HG02588 (cell line): ENCODE results near the gene CCDC9.

ENCODE experiments used
- ATAC-seq: cut with Tn5 transposase; IDR thresholded peaks from one replicate; pipeline ENCODE4 v1.9.1; 2021; ENCODE audit warnings: mild to moderate bottlenecking, moderate library complexity; ENCODE audit not compliant: unreplicated experiment

The CCDC9 gene

DNA sequence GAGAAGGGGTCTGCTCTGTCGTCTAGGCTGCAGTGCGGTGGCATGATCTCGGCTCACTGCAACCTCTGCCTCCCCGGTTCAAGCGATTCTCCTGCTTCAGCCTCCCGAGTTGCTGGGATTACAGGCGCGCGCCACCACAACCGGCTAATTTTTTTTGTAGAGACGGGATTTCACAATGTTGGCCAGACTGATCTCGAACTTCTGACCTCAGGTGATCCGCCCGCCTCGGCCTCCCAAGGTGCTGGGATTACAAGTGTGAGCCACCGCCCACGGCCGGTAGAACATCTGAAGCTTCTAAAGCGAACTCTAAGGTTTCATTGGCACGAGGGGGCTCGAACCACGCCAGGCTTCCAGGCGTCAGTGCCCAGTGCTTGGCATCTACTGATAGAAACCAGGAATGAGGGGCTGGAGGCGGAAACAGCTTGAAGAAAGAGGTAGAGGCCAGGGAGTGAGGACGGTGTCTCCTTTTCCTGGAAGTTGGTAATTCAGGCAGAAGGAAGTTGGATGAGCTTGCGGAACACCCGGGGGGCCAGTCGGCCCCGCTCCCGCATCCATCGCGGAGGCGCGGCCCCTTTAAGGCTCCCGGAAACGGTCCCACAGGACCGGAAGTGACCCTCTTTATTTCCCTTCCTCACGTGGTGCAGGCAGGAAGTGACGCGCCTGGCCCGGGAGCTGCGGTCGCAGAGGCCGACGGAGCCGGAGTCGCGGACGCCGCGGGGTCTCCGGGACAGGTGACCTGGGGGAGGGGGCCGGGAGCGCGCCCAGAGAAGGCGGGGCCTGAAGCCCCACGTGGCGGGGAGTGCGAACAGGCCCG lies at the start of gene CCDC9:
Gene CCDC9, plus strand, starts transcription at position 647 of the 814 bp plus-strand sequence. CDS start 1,876 bp downstream, outside the sequence.
- peak; percentile 52 for ATAC-seq

DNA sequence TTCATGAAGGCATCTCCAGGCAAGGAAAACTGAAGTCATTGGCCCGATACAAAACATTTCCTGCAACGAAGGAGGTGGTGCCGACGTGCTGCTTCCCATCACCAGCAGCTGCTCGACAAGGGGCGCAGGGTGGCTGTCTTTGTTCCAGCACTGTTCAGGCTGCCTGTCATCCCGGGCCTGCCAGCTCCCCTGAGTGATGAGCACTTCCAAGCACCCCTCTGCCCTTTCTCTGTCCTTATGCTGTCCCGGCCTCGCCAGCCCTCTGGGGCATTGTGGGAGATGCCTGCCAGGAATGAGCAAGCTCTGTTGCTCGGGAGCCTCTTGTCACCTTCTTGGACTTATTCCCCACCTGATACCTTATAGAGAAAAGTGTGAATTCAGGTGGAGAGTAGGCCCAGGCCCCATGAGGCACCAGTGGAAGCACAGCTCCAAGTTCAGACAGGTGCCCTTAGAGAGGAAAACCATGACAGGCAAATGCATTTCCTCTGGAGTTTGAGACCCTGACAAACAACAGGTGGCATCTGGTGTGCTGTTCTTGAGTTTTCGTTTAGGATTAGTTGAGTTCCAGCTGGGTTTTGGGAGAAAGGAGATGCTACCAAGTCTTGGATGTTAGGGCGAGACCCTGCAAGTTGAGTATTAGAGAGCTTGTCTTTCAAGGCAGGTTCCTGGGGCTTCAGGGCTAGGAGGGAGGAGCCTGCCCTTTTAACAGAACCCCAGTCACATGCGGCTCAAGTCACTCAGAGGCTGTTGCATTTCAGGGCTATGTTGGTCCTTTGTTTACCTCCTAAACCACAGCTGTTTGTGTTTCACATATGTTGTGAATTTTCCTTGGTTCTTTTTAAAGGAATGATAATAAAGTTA lies 46.8 kb upstream of the CCDC9 start:
- ATAC-seq: no peak

DNA sequence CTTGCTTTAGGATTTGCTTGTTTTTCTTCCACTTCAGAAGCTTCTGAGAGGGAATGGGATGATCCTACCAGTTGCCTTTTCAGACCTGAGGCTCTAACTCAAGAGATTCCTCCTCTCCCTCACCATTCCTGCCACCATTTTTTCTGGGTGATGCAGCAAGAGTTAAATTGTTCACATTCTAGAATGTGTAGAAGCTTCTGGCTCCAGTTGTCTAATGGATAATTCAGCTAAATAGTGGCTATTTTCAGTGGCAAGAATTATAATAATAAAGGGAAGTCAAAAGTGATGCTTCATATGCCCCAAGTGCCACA lies 46.2 kb upstream of the CCDC9 start:
- ATAC-seq: no peak

DNA sequence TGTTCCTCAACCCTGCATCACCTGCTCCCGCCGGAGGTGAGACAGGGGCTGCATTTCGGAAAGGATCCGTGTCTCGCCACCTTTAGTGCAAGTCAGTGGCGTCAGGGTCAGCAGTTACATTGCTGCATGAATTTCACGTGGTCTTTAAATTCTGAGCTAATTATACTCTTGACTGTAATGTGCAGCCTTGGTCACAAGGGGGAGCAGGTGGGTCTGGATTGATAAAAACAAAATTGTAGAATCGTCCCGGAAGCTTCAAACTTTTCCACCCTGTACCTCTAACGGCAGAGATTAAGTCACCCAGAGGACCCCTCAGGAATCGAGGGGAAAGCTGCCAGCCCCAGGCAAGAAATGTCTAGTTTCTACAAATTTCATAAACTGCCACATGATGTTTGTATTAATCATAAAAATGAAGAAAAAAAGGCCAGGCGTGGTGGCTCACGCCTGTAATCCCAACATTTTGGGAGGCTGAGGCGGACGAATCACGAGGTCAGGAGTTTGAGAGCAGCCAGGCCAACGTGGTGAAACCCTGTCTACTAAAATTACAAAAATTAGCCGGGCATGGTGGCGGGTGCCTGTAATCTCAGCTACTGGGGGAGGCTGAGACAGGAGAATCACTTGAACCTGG lies 45.5 kb upstream of the CCDC9 start:
- no peak for ATAC-seq

DNA sequence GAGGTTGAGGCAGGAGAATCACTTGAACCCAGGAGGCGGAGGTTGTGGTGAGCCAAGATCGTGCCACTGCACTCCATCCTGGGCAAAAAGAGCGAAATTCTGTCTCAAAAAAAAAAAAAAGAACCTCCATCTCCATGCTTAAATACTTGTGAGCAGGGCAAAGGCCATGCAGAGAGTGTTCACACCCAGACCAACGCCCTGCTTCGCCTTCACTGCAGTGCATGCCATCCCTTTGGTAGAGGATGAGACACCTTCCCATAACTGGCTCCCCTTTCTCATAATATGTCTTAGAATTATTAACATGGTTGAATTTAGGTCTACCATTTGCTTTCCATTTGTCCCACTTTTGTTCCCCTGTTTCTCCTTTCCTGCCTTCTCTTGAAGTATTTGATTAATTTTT lies 40.7 kb upstream of the CCDC9 start:
- no peak for ATAC-seq

DNA sequence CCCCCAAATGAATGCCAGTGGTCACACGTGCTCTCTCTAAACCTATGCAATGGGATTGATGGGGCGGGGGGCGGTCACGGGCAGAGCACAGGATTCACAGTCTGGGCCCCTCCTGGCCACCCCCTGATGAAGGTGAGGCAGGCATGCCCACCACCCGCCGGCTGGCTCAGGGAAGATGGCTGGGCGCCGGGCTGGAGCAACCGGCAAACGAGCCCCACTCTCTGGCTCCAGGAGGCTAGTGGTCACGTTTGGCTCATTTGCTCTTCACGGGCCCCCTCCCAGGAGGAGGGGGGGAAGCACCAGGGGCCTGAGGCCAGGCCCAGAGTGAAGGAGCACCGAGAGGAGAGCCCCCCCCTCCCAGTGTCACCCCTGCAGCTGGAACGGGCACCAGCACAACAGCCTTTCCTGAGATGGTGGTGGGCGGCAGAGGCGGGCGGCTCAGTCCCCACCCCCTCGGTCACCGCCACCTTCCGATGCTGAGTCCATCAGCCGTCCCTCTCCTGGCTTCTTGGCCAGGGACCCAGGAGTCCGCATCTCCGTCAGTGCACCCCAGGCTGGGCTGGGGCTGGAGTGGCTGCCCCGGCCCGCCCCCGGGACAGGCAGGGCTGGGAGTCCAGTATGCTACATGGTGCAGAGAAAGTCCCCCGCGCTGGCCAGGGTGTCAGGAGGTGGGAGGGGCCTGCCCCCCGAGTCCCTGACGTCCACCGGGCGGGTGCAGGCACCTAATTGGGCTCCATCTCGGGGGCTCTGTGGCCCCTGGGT lies 35.1 kb upstream of the CCDC9 start:
- ATAC-seq: no peak

DNA sequence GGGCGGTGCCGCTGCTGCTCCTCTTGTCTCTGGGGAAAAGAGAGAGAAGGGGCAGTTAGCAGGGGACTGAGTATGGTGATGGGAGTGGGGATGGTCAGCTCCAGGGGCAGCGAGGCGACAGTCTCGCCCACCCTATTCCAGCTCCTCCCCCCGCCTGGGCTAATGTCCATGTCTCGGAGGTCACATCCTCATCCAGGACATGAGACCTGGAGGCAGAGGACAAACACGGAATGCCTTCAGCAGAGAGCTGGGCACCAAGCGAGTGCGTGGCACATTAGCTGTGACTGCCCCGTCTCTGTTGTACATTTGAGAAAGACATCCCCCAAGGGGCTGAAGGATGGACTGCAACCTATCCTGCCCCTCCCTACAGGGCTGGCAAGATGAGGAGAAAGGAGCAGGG lies 34.4 kb upstream of the CCDC9 start:
- ATAC-seq: no peak

- peak; percentile 46 for ATAC-seq
Observed at GRCh38 chr19:47225746-47226425, 30.4 kb upstream of the CCDC9 start.

DNA sequence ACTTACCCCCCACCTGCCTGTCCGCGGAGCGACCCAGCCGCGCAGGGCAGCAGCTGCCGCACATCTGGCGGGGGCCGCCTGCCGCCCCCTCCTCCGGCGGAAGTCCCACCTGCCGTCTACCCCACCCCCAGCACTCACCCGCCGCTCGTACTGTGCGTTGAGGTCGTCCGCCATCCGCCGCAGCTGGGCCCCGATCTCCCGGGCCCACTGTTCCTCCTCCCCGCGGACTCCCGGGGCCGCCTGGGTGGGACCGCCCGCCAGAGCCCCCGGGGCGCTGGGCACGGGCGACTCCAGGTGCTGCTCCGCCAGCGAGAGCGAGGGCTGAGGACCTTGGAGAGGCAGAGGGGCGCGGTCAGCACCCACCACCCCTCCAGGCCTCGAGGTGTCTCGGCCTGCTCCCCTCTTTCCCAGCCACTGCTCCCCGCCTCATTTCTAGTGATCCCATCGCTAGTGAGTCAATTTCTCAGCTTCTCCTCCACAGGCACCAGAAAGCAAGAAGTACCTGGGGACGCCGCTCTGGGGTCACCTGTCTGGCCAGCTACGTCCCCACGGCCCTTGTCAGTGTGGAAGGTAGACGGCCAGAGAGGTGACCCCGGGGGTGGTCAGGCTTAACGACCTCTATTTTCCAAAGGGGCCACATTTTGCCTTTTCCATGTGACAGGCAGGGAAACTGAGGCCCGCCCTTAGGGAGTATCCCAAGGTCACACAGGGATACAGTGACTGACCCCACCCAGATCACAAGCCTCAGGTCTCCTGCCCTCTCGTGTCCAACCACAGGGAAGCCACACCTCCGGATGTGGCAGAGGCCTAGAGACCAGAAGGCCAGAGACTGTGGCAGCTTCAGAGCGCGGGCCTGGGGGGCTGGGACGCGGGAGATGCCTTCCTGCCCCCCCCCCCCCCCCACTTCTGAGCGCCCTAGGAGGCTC lies 29.6 kb upstream of the CCDC9 start:
- ATAC-seq: no peak

GRCh38 chr19:47227352-47228167 lies 28.8 kb upstream of the CCDC9 start:
- no peak for ATAC-seq

DNA sequence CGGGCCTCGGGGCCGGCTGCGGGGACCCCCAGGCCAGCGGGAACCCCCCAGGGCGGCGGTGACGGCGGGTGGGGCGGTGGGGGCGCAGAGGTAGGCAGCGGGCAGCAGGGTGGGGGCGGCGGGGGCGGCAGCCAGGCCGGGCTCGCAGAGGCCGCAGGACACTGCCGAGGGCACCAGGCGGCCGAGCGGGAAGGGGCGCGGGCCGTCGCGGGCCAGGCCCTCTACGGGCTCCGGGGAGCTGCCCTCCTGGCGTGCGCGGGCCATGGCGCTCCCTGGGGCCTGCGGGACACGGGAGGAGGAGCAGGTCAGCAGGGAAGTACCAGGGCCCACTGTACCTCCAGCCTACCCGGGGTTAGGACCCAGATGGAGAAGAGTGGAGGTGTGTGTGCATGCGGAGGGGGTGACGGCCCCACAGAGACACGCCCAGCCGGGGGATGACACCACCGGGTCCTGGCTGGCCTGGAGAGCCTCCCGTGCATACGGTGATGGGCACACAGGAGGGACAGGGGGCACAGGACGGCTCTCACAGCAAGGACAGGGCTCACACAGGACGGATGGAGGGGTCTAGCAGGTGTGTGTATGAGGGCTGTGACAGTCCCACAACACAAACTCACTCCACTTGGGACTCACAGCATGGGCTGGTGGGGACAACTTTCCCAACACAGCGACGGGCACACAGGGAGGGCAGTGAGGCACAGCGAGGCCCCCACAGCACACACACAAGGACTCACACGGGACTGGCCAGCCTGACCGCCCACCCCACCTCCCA lies 28.0 kb upstream of the CCDC9 start:
- no peak for ATAC-seq

- no peak for ATAC-seq
Observed at GRCh38 chr19:47228937-47229675, 27.2 kb upstream of the CCDC9 start.

DNA sequence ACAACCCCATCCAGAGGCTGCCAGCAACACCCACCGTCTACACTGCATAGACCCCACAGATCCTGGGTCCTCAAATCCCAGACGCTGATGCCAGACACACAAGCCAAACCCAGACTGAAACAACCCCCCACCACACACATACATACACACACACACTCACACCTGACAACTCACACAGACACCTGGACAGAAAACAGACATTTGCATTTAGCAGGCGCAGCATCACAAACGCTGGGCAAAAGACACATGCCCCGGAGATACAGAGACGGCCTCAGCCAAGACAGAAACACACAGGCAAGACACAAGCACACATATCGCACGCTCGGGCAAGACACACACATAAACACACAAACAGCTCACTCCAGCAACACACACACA lies 26.7 kb upstream of the CCDC9 start:
- ATAC-seq: no peak

DNA sequence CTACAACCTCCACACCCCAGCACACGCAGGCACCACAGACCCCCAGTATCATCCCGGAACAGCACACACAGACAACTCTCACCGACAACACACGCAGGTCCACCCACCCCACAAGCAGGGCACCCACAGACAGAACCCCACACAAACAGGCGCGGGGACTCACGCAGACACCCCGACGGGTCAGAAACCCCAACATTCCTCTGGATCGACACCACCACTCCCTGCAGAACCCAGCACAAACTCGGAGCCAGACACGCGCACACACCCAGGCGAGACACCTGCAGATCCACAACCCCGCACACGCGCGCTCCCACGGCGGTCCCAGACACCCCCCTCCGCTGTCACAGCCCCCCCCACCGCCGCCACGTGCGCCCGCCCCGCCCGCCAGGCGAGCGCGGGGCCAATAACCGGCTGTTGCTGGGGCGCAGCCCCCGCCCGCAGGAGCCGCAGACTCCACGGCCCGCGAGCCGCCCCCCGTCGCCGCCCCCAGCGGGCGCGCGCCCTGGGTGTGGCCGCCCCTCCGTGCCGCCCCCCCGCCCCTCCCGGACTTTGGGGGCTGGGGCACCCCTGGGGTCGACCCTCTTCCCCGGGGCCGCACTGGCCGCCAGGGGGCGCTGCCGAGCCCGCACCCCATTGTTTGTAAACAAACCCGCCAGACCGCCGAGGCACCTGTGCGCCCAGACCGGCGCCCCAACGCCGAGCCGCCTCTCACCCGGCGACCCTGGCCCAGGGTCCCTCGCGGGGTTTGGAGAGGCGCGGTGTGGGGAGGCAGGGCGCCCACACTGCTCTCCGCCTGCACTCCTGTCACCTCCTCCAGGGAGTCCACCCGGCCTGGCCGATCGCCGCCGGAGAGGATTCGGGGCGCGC lies 26.0 kb upstream of the CCDC9 start:
- no peak for ATAC-seq

- no peak for ATAC-seq
Observed at GRCh38 chr19:47230921-47231214, 25.5 kb upstream of the CCDC9 start, which contains the start of gene BBC3. BBC3 (minus strand) TSS chr19:47231199; CDS start chr19:47228431, 2,768 bp downstream.
